Neural progenitor cell (in vitro differentiated cells): ENCODE measurements around the gene ELOVL2.

Experiments used
- EZH2 ChIP-seq: fragments of 200-600 bp; sonication (generic); IDR thresholded peaks from 2 replicates; pipeline ENCODE4 v1.6.1; 2017; ENCODE audit warnings: antibody characterized with exemption, mild to moderate bottlenecking, moderate library complexity
- EZH2phosphoT487 ChIP-seq: fragments of 200-600 bp; sonication (generic); IDR thresholded peaks from 2 replicates; pipeline ENCODE4 v1.6.1; 2017; ENCODE audit warnings: antibody characterized with exemption
- TF ChIP-seq, protein P1 (sequence below): fragments of 200-600 bp; sonication (generic); IDR thresholded peaks from 2 replicates; pipeline ENCODE4 v1.5.1; 2017; ENCODE audit warnings: antibody characterized with exemption, mild to moderate bottlenecking

DNA sequence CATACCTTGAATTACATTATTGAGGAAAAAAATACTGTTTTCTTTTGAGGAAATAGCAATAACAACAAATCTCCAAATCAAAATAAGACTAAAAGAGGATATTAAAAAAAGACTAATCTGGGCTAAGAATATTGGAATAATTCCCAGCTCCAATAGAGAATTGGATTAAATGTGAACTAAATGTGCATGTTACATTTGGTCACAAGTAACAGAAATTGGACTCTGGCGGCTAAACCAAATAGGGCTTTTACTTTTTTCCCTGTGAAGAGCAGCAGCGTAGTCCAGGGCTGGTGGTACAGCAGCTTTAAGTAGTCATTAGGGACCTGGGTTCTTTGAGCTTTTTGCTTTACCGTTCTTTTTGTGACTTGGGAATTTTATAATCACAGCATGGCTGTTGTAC lies 71.9 kb downstream of the ELOVL2 start:
- TF ChIP-seq, protein P1, sequence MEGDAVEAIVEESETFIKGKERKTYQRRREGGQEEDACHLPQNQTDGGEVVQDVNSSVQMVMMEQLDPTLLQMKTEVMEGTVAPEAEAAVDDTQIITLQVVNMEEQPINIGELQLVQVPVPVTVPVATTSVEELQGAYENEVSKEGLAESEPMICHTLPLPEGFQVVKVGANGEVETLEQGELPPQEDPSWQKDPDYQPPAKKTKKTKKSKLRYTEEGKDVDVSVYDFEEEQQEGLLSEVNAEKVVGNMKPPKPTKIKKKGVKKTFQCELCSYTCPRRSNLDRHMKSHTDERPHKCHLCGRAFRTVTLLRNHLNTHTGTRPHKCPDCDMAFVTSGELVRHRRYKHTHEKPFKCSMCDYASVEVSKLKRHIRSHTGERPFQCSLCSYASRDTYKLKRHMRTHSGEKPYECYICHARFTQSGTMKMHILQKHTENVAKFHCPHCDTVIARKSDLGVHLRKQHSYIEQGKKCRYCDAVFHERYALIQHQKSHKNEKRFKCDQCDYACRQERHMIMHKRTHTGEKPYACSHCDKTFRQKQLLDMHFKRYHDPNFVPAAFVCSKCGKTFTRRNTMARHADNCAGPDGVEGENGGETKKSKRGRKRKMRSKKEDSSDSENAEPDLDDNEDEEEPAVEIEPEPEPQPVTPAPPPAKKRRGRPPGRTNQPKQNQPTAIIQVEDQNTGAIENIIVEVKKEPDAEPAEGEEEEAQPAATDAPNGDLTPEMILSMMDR, result no peak
- TF ChIP-seq EZH2, result no peak
- TF ChIP-seq EZH2phosphoT487, result no peak
